Stimulated activated CD4-positive, alpha-beta T cell treated with anti-CD3 and anti-CD28 coated beads, Interleukin-1b, Interleukin-23, amount 100 ng/mL, for 1 hour (primary cell): ENCODE results near the gene PMPCA.

Experiments
- DNase-seq, 2 donors: peaks; one replicate each; pipeline ENCODE4 v3.0.0-alpha.2; 2020; ENCODE audit warnings: low read depth in 2 of 2

Gene PMPCA

DNA sequence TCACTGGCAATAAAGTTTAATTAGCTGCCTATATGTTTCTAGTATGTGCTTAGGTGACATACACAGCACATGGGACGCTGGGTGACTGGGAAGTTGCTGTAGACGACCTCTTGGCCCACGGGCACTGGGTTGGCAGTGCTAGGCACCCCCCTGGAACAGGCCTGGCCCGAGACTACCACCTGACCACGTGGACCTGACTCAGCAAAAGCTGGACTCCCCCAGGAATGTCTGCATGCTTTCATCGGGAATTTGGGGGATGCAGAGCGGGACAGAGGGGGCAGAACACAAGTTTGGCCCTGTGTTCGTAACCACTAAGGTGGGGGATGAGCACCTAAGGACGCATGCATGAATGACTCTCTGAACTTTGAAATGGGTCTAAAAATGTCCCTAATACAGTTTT, 45.8 kb downstream of the PMPCA start:
- DNase-seq, result no peak

DNA sequence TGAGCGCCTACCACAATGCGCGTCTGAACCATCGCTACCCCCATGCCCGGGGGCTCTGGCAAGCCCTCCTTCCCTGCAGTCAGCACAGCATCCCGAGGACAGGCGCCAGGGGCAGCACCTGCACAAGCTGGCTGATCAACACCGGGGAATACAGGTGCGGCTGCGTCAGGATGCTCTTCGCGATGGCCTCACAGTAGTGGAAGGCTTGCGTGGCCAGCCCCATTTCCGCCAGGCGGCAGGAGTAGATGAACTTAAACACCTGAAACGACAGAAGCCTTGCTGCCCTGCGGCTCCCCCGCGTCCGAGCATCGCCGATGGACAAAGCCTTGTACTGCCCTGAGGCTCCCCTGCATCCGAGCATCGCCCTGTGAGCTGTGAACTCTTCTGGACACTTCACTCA, 46.9 kb downstream of the PMPCA start:
- no peak for DNase-seq

DNA sequence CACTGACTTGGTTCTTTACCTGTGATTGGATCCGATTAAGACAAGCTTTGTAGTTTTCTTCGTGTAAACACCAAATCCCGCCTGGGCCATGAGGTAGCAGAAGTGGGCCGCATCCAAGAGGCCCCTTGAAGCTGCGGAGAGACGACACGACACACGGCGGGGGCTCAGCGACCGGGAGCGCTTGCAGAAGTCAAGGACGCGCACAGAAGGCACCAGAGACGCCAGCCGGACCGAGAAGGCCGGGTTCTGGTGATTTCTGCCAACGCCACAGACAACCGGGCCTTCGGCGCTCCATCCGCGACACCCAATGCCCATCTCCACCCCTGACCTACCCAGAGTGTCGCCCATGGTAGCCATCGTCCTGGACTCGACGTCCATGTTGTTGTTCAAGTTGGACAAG, 49.0 kb downstream of the PMPCA start:
- no peak for DNase-seq

DNA sequence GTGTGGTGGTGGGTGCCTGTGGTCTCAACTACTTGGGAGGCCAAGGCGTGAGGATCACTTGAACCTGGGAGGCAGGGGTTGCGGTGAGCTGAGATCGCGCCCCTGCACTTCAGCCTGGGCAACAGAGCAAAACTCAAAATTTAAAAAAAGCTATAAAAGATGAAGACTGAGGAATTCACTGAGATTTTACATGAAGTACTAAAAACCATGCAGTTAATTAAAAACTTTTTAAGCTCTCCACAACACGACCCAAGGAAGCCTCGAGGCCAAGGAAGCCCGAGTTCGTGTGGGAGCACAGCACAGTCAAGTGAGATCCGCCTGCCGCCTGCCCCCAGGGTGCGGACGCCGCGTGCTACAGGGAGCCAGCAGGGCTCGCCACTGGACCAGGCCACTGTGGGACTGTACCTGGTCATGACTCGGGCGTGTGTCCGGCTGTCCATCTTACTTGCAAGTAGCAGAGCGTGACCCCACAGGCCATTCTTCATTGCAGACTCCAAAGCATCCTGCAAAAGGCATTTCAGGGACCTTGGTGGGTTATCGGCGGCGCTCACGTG, 50.4 kb downstream of the PMPCA start:
- no peak for DNase-seq

DNA sequence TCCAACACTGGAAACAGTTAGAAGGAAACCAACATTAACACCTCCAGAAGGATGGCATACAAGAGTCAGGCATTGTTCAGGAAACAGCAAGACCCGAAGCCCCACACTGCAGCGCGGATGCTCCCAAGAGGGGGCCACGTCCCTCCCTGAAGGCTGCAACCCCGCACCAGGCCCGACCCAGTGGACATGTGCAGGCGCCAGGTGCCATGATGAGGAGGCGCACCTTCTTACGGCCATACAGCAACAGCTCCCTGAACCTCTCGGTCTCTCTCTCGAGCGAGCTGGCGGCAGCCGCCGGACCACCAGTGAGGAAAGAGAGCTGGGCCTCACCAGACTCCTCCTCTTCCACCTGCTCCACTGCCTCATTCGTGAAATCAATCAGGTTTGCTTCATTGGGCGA, 52.2 kb downstream of the PMPCA start:
- DNase-seq, result no peak

DNA sequence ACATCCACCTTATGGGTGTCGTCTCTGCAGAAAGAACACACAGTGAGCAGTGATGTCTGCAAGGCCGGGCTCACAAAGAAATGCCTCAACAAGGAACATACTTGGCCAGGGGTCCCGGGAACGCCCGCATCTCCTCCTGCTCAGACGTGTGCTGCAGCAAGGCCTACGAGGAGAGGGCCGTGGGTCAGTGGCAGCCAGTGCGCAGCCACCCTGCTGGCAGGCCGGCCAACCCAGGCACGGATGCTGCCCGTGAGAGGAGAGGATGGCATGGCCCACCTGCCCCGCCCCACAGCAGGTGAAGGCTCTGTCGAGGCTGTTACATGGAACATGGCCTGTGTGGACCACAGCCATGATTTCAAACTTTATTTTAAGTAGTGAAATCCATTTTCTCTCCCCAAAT, 53.1 kb downstream of the PMPCA start:
- DNase-seq, result no peak

DNA sequence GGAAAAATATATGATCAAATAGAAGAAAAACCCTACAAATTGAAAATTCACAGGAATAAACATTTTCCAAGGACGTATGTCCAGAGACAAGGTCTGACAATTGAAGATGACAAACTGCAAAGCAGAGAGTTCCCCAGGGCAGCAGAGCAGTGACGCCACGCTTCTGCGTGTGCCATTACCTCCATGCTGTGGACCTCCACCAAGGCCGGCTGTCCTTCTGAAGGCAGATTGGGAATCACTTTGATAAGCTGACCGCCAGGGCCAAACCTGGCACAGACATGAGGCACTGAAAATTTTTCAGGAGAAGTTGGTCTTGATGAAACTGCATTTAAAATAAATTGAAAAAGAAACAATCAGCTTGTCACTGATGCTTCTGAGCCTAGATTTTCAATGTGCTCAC, 53.8 kb downstream of the PMPCA start:
- DNase-seq, result no peak

DNA sequence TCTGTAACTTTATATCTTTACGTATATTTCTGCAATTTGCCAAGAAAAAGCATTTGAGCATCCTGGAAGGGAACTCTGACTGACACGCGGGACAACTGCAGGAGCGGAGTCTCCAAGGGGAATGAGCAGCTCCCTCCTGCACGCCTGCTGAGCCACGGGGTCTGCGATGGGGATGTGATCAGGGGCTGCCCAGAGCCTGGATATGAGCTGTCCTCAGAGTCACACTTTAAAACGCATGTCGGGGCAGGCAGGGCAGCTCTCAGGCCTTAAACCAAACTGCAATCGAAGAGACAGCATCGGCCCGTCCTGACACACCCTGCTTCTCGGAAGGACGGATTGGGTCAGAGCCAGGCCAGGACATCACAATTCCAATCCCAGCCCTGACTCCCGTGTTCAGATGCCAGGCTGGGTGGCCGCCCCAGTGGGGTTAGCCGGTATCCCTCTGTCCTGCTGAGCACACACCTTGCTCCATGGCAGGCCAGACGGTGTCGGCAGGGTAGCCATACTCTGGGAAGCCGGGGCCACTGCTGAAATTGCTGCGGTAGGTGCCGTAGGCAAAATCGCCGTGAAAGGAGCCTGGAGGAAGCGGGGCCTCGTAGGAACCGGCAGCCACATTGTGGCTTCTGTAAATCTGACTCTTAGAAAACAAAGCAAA, 55.2 kb downstream of the PMPCA start:
- DNase-seq, result no peak

DNA sequence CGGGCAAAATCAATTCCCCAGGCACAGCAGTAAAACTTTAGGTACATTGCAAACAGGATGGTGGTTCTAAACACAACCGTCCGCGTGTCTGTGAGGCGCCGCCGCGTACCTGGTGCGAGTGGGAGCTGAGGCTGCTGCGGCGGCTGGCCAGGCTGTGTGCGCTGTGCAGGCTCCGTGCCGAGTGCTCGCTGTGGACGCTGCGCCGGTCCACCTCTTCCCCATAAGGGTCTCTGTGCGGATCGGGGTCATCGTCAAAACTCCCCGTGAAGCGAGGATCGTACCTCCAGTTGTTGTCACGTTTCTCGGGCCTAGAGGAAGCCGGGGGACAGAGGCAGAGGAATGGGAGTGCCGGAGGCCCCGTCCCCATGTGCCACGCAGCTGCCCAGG, 55.7 kb downstream of the PMPCA start:
- no peak for DNase-seq

DNA sequence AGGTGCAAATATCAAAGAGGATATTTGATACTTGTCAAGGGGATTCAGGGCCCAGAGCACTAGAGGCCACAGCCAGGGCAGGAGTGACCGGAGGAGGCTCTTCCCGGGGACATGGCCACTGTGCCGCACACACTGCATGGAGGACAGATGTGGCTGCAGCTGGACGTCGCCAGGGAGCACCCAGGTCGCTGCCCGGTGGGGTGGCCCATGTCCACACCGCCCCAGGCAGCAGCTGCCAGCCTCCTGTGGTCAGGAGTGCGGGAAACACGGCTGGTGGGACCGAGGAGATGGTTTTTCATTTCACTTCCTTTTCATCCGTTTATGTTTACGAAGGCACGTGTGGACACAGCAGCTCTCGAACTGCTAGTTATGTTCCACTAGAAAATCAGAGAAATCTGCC, 57.3 kb downstream of the PMPCA start:
- no peak for DNase-seq

DNA sequence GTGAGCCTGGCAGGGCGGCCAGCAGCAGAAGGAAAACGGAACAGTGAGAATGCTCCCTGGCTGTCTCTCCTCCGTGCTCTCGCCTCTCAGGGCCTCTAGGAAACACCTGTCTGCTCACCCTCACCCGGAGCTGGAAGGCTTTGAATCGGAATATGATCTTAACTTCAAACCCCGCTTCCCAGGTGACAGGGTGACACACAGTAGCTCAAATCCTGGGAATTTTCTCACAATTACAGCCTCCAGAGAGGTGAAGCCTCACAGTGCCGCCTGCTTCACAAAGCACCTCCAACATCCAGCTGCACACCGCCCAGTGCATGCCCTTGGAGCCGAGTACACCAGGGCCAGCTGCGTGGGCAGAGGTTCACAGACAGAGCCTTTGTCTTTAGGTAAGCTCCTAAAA, 59.9 kb downstream of the PMPCA start:
- no peak for DNase-seq

DNA sequence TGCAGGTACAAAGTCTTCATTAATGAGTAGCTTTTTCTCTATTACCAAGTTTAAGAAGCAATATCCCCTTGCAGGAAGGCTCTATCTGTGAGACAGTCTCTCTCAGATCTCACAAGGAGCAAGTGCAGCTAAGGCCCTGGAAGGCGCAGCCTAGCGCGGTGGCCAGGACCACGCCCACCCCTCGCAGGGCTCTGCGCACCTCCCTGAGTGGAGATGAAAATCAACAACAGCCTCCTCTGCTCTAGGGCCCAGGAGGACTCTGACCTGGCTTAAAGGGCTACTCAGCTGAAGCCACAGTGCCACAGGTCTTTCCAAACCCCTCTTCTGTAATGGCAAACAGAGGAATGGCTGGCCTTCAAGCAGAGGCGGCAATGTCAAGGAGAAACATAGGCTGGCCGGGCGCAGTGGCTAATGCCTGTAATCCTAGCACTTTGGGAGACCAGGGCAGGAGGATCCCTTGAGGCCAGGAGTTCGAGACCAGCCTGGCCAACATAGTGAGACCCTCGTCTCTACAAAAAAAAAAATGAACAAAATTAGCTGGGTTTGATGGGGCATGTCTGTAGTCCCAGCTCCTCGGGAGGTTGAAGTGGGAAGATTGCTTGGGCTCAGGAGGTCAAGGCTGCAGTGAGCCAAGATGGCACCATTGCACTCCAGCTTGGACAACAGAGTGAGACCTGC, 60.5 kb downstream of the PMPCA start:
- no peak for DNase-seq

DNA sequence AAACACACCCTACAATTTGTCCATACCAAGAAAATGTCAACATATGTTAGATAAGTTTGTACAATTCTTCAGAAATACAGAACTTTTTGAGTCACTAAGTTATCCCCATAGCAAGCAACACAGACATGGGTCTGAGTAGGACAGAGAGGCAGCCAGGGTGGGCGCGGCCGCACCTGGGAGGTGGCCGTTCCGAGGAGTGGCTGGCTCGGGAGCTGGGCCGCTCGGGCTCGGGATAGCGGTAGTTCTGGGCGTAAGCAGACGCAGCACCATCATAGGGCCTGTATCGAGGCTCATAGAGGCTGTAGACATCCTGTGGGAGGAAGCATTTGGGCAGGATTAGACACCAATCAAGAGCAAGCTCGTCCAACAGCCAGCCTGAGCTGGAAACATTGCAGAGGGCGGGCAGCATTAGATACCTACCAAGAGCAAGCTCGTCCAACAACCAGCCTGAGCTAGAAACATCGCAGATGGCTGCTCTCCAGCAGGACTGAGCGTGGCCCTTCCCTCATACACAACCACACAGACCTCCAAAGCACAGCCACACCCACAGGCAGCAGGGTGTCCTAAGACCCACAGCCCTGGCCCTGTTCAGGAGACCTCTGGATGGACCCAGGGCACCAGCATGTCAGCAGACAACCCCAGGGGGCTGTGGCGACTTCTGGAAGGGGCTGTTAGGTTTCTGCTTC, 61.5 kb downstream of the PMPCA start:
- no peak for DNase-seq

DNA sequence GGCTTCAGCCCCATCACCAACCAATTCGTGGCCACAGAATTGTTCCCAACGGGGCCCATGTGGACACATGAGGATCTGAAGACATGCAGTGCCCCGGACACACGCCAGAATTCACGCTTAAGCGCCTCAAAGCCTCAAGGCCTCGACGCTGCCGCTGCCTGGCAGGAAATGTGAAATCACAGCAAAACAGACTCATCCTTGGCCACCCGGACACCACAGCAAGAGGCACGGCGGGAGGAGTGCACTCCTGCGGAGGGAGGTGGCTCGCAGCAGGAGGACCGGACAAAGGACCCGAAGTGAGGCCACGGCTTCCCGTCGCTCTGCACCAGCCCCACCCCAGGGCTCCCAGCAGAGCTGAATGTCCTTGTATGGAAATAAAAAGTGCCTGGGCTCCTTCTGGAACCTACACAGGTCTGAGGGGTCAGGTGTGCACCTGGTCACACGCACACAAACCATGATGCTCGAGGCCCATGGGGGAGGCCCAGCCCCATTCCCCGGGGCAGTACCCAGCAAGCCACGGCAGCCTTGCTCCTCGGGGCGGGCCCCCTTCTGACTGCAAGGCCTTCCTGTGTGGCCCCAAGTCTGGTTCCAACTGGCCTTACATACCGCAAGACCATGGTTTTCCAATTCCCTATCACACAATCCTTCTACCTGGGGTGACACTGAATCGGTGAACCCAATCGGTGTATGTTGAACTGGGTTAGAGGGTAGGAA, 62.3 kb downstream of the PMPCA start:
- no peak for DNase-seq

DNA sequence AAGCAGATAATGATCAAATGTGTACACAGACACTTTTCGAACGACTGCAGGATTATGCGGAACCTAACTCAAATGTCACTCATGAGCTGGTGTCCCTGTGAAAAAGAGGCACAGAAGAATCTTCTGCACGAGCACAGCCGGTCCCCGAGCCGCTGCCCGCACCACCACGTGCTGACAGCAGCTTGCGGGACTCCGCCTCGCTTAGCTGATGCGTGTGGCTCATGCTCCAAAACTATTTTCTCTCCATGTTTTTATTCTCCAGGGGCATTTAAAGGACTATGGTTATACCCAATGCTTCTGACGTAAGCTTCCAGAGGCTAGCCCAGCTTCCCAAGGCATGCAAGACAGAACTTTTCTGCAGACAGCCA, 62.9 kb downstream of the PMPCA start:
- DNase-seq, result no peak
